ENCODE measurements around the gene DNAH17.

DNA sequence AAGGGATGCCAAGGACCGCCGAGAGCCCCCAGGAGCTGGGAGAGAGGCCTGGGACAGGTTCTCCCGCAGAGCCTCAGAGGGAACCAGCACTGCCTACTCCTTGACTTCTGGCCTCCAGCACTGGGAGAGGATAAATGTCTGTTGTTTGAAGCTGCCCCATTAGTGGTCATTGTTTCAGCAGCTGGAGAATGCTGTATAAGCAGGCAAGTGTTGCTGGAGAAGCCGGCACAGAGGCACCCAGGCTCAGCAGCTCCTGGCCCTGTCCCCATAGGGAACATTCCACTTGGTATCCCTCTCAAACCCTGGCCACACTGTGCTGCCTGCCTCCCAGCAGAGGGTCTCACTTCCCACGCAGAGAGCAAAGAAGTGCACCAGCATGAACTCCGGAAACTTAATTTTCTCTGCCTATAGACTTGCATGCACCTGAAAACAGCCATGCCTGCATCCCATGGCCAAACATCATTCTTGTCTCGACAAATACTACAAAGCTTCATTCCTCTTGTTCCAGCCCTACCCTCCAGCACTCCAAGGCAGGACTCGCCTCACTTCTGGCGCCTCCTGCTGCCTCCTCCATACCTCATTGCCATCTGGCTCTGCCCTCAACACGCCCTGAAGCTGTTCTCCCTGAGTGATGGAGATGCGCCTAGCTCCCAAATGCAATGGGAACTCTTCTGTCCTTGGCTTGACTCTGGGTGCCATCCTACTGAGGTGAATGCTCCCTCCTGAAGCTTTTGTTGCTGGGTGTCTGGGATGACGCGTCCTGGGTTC lies 88.1 kb downstream of the DNAH17 start:
- TF ChIP-seq POLR2A (IDR thresholded peaks at IDR 0.05; ENCODE audit: borderline replicate concordance, extremely low read depth, insufficient read depth, insufficient read length) (no peak), EZH2phosphoT487 (IDR thresholded peaks at IDR 0.05; ENCODE audit: borderline replicate concordance) (no peak), ZNF274 (IDR thresholded peaks at IDR 0.05; ENCODE audit: low read depth, low read length) (no peak), JUND (IDR thresholded peaks at IDR 0.05) (no peak), RAD21 (IDR thresholded peaks at IDR 0.05; ENCODE audit: low read depth) (no peak), TCF7L2 (IDR thresholded peaks at IDR 0.05; ENCODE audit: borderline replicate concordance, extremely low read depth, insufficient read depth, insufficient read length) (no peak), POLR2AphosphoS5 (IDR thresholded peaks at IDR 0.05; ENCODE audit: low read depth, low read length) (no peak), SP1 (IDR thresholded peaks at IDR 0.05; ENCODE audit: low read depth) (no peak)
- TF ChIP-seq, protein P1, sequence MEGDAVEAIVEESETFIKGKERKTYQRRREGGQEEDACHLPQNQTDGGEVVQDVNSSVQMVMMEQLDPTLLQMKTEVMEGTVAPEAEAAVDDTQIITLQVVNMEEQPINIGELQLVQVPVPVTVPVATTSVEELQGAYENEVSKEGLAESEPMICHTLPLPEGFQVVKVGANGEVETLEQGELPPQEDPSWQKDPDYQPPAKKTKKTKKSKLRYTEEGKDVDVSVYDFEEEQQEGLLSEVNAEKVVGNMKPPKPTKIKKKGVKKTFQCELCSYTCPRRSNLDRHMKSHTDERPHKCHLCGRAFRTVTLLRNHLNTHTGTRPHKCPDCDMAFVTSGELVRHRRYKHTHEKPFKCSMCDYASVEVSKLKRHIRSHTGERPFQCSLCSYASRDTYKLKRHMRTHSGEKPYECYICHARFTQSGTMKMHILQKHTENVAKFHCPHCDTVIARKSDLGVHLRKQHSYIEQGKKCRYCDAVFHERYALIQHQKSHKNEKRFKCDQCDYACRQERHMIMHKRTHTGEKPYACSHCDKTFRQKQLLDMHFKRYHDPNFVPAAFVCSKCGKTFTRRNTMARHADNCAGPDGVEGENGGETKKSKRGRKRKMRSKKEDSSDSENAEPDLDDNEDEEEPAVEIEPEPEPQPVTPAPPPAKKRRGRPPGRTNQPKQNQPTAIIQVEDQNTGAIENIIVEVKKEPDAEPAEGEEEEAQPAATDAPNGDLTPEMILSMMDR (IDR thresholded peaks at IDR 0.05 in 2 of 3, conservative IDR thresholded peaks at IDR 0.05 in 1 of 3; ENCODE audit: borderline replicate concordance in 1 of 3, insufficient read depth in 1 of 3, low read depth in 2 of 3, low read length in 2 of 3), result no peak
- TF ChIP-seq, protein P2, sequence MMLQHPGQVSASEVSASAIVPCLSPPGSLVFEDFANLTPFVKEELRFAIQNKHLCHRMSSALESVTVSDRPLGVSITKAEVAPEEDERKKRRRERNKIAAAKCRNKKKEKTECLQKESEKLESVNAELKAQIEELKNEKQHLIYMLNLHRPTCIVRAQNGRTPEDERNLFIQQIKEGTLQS (IDR thresholded peaks at IDR 0.05), result no peak
- TF ChIP-seq, protein P3, sequence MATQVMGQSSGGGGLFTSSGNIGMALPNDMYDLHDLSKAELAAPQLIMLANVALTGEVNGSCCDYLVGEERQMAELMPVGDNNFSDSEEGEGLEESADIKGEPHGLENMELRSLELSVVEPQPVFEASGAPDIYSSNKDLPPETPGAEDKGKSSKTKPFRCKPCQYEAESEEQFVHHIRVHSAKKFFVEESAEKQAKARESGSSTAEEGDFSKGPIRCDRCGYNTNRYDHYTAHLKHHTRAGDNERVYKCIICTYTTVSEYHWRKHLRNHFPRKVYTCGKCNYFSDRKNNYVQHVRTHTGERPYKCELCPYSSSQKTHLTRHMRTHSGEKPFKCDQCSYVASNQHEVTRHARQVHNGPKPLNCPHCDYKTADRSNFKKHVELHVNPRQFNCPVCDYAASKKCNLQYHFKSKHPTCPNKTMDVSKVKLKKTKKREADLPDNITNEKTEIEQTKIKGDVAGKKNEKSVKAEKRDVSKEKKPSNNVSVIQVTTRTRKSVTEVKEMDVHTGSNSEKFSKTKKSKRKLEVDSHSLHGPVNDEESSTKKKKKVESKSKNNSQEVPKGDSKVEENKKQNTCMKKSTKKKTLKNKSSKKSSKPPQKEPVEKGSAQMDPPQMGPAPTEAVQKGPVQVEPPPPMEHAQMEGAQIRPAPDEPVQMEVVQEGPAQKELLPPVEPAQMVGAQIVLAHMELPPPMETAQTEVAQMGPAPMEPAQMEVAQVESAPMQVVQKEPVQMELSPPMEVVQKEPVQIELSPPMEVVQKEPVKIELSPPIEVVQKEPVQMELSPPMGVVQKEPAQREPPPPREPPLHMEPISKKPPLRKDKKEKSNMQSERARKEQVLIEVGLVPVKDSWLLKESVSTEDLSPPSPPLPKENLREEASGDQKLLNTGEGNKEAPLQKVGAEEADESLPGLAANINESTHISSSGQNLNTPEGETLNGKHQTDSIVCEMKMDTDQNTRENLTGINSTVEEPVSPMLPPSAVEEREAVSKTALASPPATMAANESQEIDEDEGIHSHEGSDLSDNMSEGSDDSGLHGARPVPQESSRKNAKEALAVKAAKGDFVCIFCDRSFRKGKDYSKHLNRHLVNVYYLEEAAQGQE (IDR thresholded peaks at IDR 0.05; ENCODE audit: low read depth), result no peak

All from HCT116 (cell line).